B cell (primary cell): ENCODE data around the gene AAMP. TPM values are rescaled to one million over a fixed set of nuclear protein-coding genes. Genes with fewer than 3 reads are reported as not detected.

Experiments
- ATAC-seq: fragments of 200-7000 bp; cut with Tn5 transposase; one replicate; pipeline ENCODE4 v1.10.0; 2021; ENCODE audit warnings: low read depth, mild to moderate bottlenecking, moderate number of reproducible peaks, moderate library complexity
- CTCF ChIA-PET: fragments of 350-600 bp; sonication (Branson Sonifier 250); formaldehyde crosslinking; loops from one replicate; lab custom pipeline; 2021; ENCODE audit warnings: antibody characterized with exemption, inconsistent platforms; lab: Charles Lee
- POLR2A ChIA-PET: fragments of 350-600 bp; sonication (Branson Sonifier 250); formaldehyde crosslinking; loops from one replicate; lab custom pipeline; 2021; ENCODE audit warnings: antibody characterized with exemption; lab: Charles Lee
- DNase-seq: peaks from one replicate; pipeline ENCODE4 v3.0.0; 2013
- H2AFZ ChIP-seq: 2 replicates; pipeline ENCODE4 v1.6.1; 2012; ENCODE audit warnings: mild to moderate bottlenecking, low read depth, low read length; ENCODE audit not compliant: insufficient read depth, poor library complexity, severe bottlenecking
- H3K27ac ChIP-seq, 2 donors: 1 replicate in 1 of 2; 2 replicates in 1 of 2; pipeline ENCODE4 v1.5.1; 2012 to 2013; ENCODE audit warnings: low read length in 2 of 2, mild to moderate bottlenecking in 2 of 2, moderate library complexity in 1 of 2
- H3K27me3 ChIP-seq, 4 experiments: fragments of 200-600 bp in 1 of 4; sonication (generic) in 1 of 4; replicated peaks in 1 of 4; 1 replicate in 2 of 4; 2 replicates in 2 of 4; pipeline versions ENCODE4 v1.6.1 to v1.7.0; 2013 to 2016; ENCODE audit warnings: low read length in 3 of 4, mild to moderate bottlenecking in 2 of 4, mixed read lengths in 1 of 4, moderate library complexity in 1 of 4; ENCODE audit not compliant: insufficient read depth in 4 of 4, control insufficient read depth in 3 of 4; ENCODE audit errors: control extremely low read depth in 1 of 4
- H3K36me3 ChIP-seq, 2 experiments: replicated peaks in 1 of 2; 1 replicate in 1 of 2; 2 replicates in 1 of 2; pipeline versions ENCODE4 v1.6.1 to v1.7.1; 2013; ENCODE audit warnings: low read length in 1 of 2; ENCODE audit not compliant: insufficient read depth in 2 of 2, control insufficient read depth in 1 of 2; ENCODE audit errors: control extremely low read depth in 1 of 2, extremely low read depth in 1 of 2
- H3K4me1 ChIP-seq, 2 donors: fragments of 200-600 bp in 1 of 2; sonication (generic) in 1 of 2; 1 replicate in 1 of 2; 2 replicates in 1 of 2; pipeline versions ENCODE4 v1.5.1 to v1.6.1; 2013 to 2017; ENCODE audit warnings: low read length in 2 of 2; ENCODE audit not compliant: control insufficient read depth in 2 of 2, insufficient read depth in 2 of 2
- H3K4me2 ChIP-seq: replicated peaks from 2 replicates; pipeline ENCODE3; 2012; ENCODE audit warnings: mild to moderate bottlenecking, low read depth, low read length; ENCODE audit not compliant: poor library complexity, severe bottlenecking
- H3K4me3 ChIP-seq, 5 experiments: fragments of 200-600 bp in 1 of 5; sonication (generic) in 1 of 5; 1 replicate in 3 of 5; 2 replicates in 2 of 5; pipeline versions ENCODE4 v1.5.1 to v1.7.0; 2011 to 2016; ENCODE audit warnings: low read length in 4 of 5, mild to moderate bottlenecking in 4 of 5, low read depth in 2 of 5, control low read depth in 1 of 5, moderate library complexity in 1 of 5; ENCODE audit not compliant: insufficient read depth in 1 of 5; ENCODE audit errors: control extremely low read depth in 1 of 5, extremely low read depth in 1 of 5
- H3K79me2 ChIP-seq: fragments of 200-600 bp; sonication (generic); one replicate; pipeline ENCODE4 v1.6.0; 2016; ENCODE audit warnings: low read length; ENCODE audit not compliant: control insufficient read depth, insufficient read depth
- H3K9ac ChIP-seq: fragments of 200-600 bp; sonication (generic); 2 replicates; pipeline ENCODE4 v1.6.1; 2017; ENCODE audit warnings: mild to moderate bottlenecking, low read length, moderate library complexity
- H3K9me3 ChIP-seq, 3 donors: one replicate each; pipeline versions ENCODE4 v1.6.1 to v1.7.1; 2013; ENCODE audit warnings: low read length in 2 of 3; ENCODE audit not compliant: control insufficient read depth in 2 of 3, insufficient read depth in 1 of 3; ENCODE audit errors: control extremely low read depth in 1 of 3
- H4K20me1 ChIP-seq: 2 replicates; pipeline ENCODE4 v1.6.0; 2012; ENCODE audit warnings: mild to moderate bottlenecking, low read length; ENCODE audit not compliant: insufficient read depth, control insufficient read depth, poor library complexity, severe bottlenecking
- H3K27ac Mint-ChIP-seq: one replicate; pipeline ENCODE4 v1.8.0; 2021; ENCODE audit warnings: mixed read lengths
- H3K27me3 Mint-ChIP-seq: one replicate; pipeline ENCODE4 v1.8.0; 2021; ENCODE audit warnings: mixed read lengths
- H3K4me1 Mint-ChIP-seq: one replicate; pipeline ENCODE4 v1.8.0; 2021; ENCODE audit warnings: mixed read lengths
- H3K4me3 Mint-ChIP-seq: one replicate; pipeline ENCODE4 v1.8.0; 2021; ENCODE audit warnings: mixed read lengths
- H3K9me3 Mint-ChIP-seq: one replicate; pipeline ENCODE4 v1.8.0; 2022; ENCODE audit warnings: mixed read lengths; ENCODE audit not compliant: insufficient read depth
- CTCF ChIP-seq: fragments of 200-600 bp; IDR thresholded peaks from one replicate; pipeline ENCODE4 v1.8.0; 2022; ENCODE audit warnings: antibody characterized with exemption, mild to moderate bottlenecking
- EZH2 ChIP-seq: IDR thresholded peaks from 2 replicates; pipeline ENCODE4 v1.6.1; 2012; ENCODE audit warnings: borderline replicate concordance, low read depth, mild to moderate bottlenecking, moderate library complexity, low read length; ENCODE audit not compliant: insufficient read depth, poor library complexity, severe bottlenecking
- WGBS: methylation state at CpG from one replicate; pipeline ENCODE4 v1.1.5; 2013; ENCODE audit warnings: missing lambda C conversion rate; ENCODE audit not compliant: insufficient coverage; 5-methylcytosine and 5-hydroxymethylcytosine counted together
- intact Hi-C: fragments of 100-400 bp; cut with micrococcal nuclease; formaldehyde crosslinking; loops from one replicate; pipeline ENCODE4 v1.10.0; 2022
- polyA plus RNA-seq: library from polyadenylated mRNA; depleted of rRNA; stranded (reverse); fragments of >200 nt; gene quantifications from 2 replicates; pipeline ENCODE4 v1.2.3, GENCODE V29; 2012
- total RNA-seq, 2 donors: library from RNA; stranded (reverse); fragments of 120-200 nt in 1 of 2; gene quantifications; 1 replicate in 1 of 2; 2 replicates in 1 of 2; pipeline versions ENCODE4 v1.2.3 to v1.2.4, GENCODE V29; 2013 to 2022

AAMP gene
- total and polyA plus RNA-seq, 2 donors (not counting 1 experiment from before 2014, with no cell fraction given): 56.4 to 65.7 TPM

GRCh38 chr2:218282173-218282991, 12.4 kb upstream of the AAMP start:
- WGBS: 99% methylated on average over 10 of the region's 17 CpGs
- Histone ChIP-seq H4K20me1 (peaks cover 58% of the 10 kb centered on the region), H3K4me2 (no peak overlapping the region), H3K27ac (peak overlapping the region in 1 of 2 donors; percentile 40), H3K79me2 (peaks cover 84% of the 10 kb centered on the region), H3K4me1 (peaks cover 41 to 55% of the 10 kb centered on the region in 2 donors), H3K27me3 (no peaks in the 10 kb centered on the region), H2AFZ (no peak overlapping the region), H3K9ac (no peak overlapping the region), H3K36me3 (peaks cover 0 to 69% of the 10 kb centered on the region in 2 experiments), H3K9me3 (no peaks in the 10 kb centered on the region), H3K4me3 (no peak overlapping the region)
- peak overlapping the region; percentile 37 for H3K27ac Mint-ChIP-seq
- POLR2A ChIA-PET: no interaction called here
- TF ChIP-seq EZH2 (no peak), CTCF (no peak)
- H3K4me1 Mint-ChIP-seq: peaks cover 58% of the 10 kb centered on the region
- ATAC-seq: no peak
- no peak for DNase-seq
- H3K4me3 Mint-ChIP-seq: no peak overlapping the region
- CTCF ChIA-PET: interaction anchor here (15.5 kb wide), 1 partner anchor 9 kb away, joined by 331 read pairs; the partner anchor contains the start of genes AAMP and PNKD
- H3K9me3 Mint-ChIP-seq: no peaks in the 10 kb centered on the region
- intact Hi-C loops: no loop called here
- H3K27me3 Mint-ChIP-seq: no peaks in the 10 kb centered on the region

- Histone ChIP-seq H3K4me2 (no peak overlapping the region), H3K27me3 (no peaks in the 10 kb centered on the region), H4K20me1 (peaks cover 58% of the 10 kb centered on the region), H3K27ac (peak overlapping the region in 1 of 2 donors; percentile 17), H3K9ac (no peak overlapping the region), H3K9me3 (no peaks in the 10 kb centered on the region), H2AFZ (no peak overlapping the region), H3K79me2 (peaks cover 78% of the 10 kb centered on the region), H3K4me1 (peaks cover 34 to 45% of the 10 kb centered on the region in 2 donors), H3K36me3 (peaks cover 0 to 79% of the 10 kb centered on the region in 2 experiments), H3K4me3 (no peak overlapping the region)
- TF ChIP-seq CTCF: no peak
- no peak for TF ChIP-seq EZH2
- no peak overlapping the region for H3K4me3 Mint-ChIP-seq
- DNase-seq (no peak), ATAC-seq (no peak)
- H3K27me3 Mint-ChIP-seq: no peaks in the 10 kb centered on the region
- ChIA-PET POLR2A (no interaction called here), CTCF (interaction anchor here (15.5 kb wide), 1 partner anchor 8 kb away, joined by 331 read pairs; the partner anchor contains the start of genes AAMP and PNKD)
- H3K27ac Mint-ChIP-seq: peak overlapping the region; percentile 63
- no peaks in the 10 kb centered on the region for H3K9me3 Mint-ChIP-seq
- 97% methylated on average over 3 of the region's 3 CpGs for WGBS
- intact Hi-C loops: no loop called here
- peaks cover 48% of the 10 kb centered on the region for H3K4me1 Mint-ChIP-seq
Measured at GRCh38 chr2:218281449-218281848, 11.5 kb upstream of the AAMP start.
